ENCODE results near the gene GNL1. TPM values are rescaled to one million over a fixed set of nuclear protein-coding genes. Genes with fewer than 3 reads are reported as not detected.
"Not testable (repeated sequence)": the region's sequence is repeated elsewhere in the genome, so short reads cannot be mapped to it uniquely, and the experiment has no call there.

The GNL1 gene
- polyA plus RNA-seq, 1 of the 3 experiments (the other 2 are of a cell fraction) = 36.4 TPM

- WGBS (ENCODE audit: low lambda C conversion rate) = 86% methylated on average over 14 of the region's 15 CpGs
- H3K9me2 ChIP-seq = no peaks in the 10 kb centered on the region
- H3K4me2 ChIP-seq = no peak overlapping the region
- H3K36me3 ChIP-seq (replicated peaks in 1 of 2; ENCODE audit: control insufficient read depth in 1 of 2, insufficient read depth in 2 of 2, low read length in 1 of 2) = no peaks in the 10 kb centered on the region
- no peak for DNase-seq
- ChIA-PET POLR2A (no interaction called here), CTCF (interaction anchor here (0.6 to 4.3 kb wide), 6 partner anchors 9 to 941 kb away, joined by 3 to 88 read pairs (median 16); no protein-coding TSS in a partner anchor)
- no peaks in the 10 kb centered on the region for H3K27me3 ChIP-seq (ENCODE audit: insufficient read depth)
- H3K79me2 ChIP-seq (ENCODE audit: insufficient read depth) = no peaks in the 10 kb centered on the region
- no peak overlapping the region for H3K4me3 ChIP-seq (ENCODE audit: low read depth in 2 of 2, low read length in 1 of 2)
- H4K20me1 ChIP-seq (ENCODE audit: insufficient read depth) = no peaks in the 10 kb centered on the region
- H3K4me1 ChIP-seq (ENCODE audit: control insufficient read depth in 1 of 2, insufficient read depth in 2 of 2, low read depth in 1 of 2, low read length in 1 of 2) = no peaks in the 10 kb centered on the region
- H3K9ac ChIP-seq = no peak overlapping the region
- H3F3A ChIP-seq (replicated peaks; ENCODE audit: insufficient read depth) = peaks cover 5% of the 10 kb centered on the region
- H3K27ac ChIP-seq (ENCODE audit: low read depth in 2 of 2, low read length in 1 of 2) = no peak overlapping the region
- TF ChIP-seq FOSL2 (IDR thresholded peaks at IDR 0.05; ENCODE audit: borderline replicate concordance, low read depth) = no peak
- TF ChIP-seq YY1 (IDR thresholded peaks at IDR 0.05; ENCODE audit: low read depth) = no peak
- TF ChIP-seq MXI1 (IDR thresholded peaks at IDR 0.05; ENCODE audit: low read depth, low read length) = no peak
- TF ChIP-seq MEF2A (IDR thresholded peaks at IDR 0.05; ENCODE audit: borderline replicate concordance, low read depth) = no peak
- no peak for TF ChIP-seq REST (IDR thresholded peaks at IDR 0.05; ENCODE audit: low read depth, low read length)
- H2AFZ ChIP-seq (ENCODE audit: low read depth) = no peak overlapping the region
- H3K9me3 ChIP-seq = no peaks in the 10 kb centered on the region
Measured at GRCh38 chr6:30533460-30534294, 22.6 kb downstream of the GNL1 start.

GRCh38 chr6:30530014-30530413, 26.3 kb downstream of the GNL1 start:
- no peaks in the 10 kb centered on the region for H3K4me1 ChIP-seq (ENCODE audit: control insufficient read depth in 1 of 2, insufficient read depth in 2 of 2, low read depth in 1 of 2, low read length in 1 of 2)
- H3K9me3 ChIP-seq = no peaks in the 10 kb centered on the region
- H3K9ac ChIP-seq = no peak overlapping the region
- H3K4me2 ChIP-seq = no peak overlapping the region
- H3K36me3 ChIP-seq (replicated peaks in 1 of 2; ENCODE audit: control insufficient read depth in 1 of 2, insufficient read depth in 2 of 2, low read length in 1 of 2) = no peaks in the 10 kb centered on the region
- H3K4me3 ChIP-seq (ENCODE audit: low read depth in 2 of 2, low read length in 1 of 2) = no peak overlapping the region
- no peaks in the 10 kb centered on the region for H3K9me2 ChIP-seq
- H3K27me3 ChIP-seq (ENCODE audit: insufficient read depth) = no peaks in the 10 kb centered on the region
- TF ChIP-seq POLR2AphosphoS5 (IDR thresholded peaks at IDR 0.05; ENCODE audit: low read depth, low read length) (no peak), MEF2A (IDR thresholded peaks at IDR 0.05; ENCODE audit: borderline replicate concordance, low read depth) (no peak), MXI1 (IDR thresholded peaks at IDR 0.05; ENCODE audit: low read depth, low read length) (no peak), CTCF (IDR thresholded peaks at IDR 0.05) (no peak), TAF1 (IDR thresholded peaks at IDR 0.05; ENCODE audit: borderline replicate concordance, low read depth, low read length) (no peak), GABPA (IDR thresholded peaks at IDR 0.05; ENCODE audit: low read depth) (no peak), GATA2 (CRISPR knock-in tag; IDR thresholded peaks at IDR 0.05) (no peak), RFX5 (IDR thresholded peaks at IDR 0.05; ENCODE audit: low read length) (no peak), RAD21 (IDR thresholded peaks at IDR 0.05; ENCODE audit: low read length) (no peak), NFIC (IDR thresholded peaks at IDR 0.05; ENCODE audit: borderline replicate concordance) (no peak), CHD2 (IDR thresholded peaks at IDR 0.05; ENCODE audit: low read length, partially characterized antibody) (no peak)
- 62% methylated on average over 2 of the region's 2 CpGs for WGBS (ENCODE audit: low lambda C conversion rate)
- H4K20me1 ChIP-seq (ENCODE audit: insufficient read depth) = no peaks in the 10 kb centered on the region
- H3F3A ChIP-seq (replicated peaks; ENCODE audit: insufficient read depth) = peaks cover 17% of the 10 kb centered on the region
- no peak overlapping the region for H2AFZ ChIP-seq (ENCODE audit: low read depth)
- no peak overlapping the region for H3K27ac ChIP-seq (ENCODE audit: low read depth in 2 of 2, low read length in 1 of 2)
- CTCF ChIA-PET = interaction anchor here (1.0 to 4.3 kb wide), 5 partner anchors 13 to 48 kb away, joined by 3 to 88 read pairs (median 8); no protein-coding TSS in a partner anchor
- no peak for DNase-seq
- no peaks in the 10 kb centered on the region for H3K79me2 ChIP-seq (ENCODE audit: insufficient read depth)
- POLR2A ChIA-PET = no interaction called here

- DNase-seq; H3K4me2 ChIP-seq; H3K4me3 ChIP-seq (ENCODE audit: low read depth in 2 of 2, low read length in 1 of 2); H3K27me3 ChIP-seq (ENCODE audit: insufficient read depth); H3K4me1 ChIP-seq (ENCODE audit: control insufficient read depth in 1 of 2, insufficient read depth in 2 of 2, low read depth in 1 of 2, low read length in 1 of 2); H3K9ac ChIP-seq; H4K20me1 ChIP-seq (ENCODE audit: insufficient read depth); H3K9me2 ChIP-seq; H3K79me2 ChIP-seq (ENCODE audit: insufficient read depth); H3K27ac ChIP-seq (ENCODE audit: low read depth in 2 of 2, low read length in 1 of 2); H3K9me3 ChIP-seq; POLR2A ChIA-PET; H3K36me3 ChIP-seq (replicated peaks in 1 of 2; ENCODE audit: control insufficient read depth in 1 of 2, insufficient read depth in 2 of 2, low read length in 1 of 2); H2AFZ ChIP-seq (ENCODE audit: low read depth): not testable (repeated sequence)
- 84% methylated on average over 14 of the region's 17 CpGs for WGBS (ENCODE audit: low lambda C conversion rate)
- peaks cover 17% of the 10 kb centered on the region for H3F3A ChIP-seq (replicated peaks; ENCODE audit: insufficient read depth)
- CTCF ChIA-PET = interaction anchor here (1.0 to 4.3 kb wide), 5 partner anchors 14 to 47 kb away, joined by 3 to 88 read pairs (median 8); no protein-coding TSS in a partner anchor
Measured at GRCh38 chr6:30529349-30529875, 26.9 kb downstream of the GNL1 start.

All from SK-N-SH (cell line).